Stimulated activated naive B cell treated with anti-CD40 and anti-IgM and Interleukin-4, amounts not matched to agents 10 μg/mL and 1 μg/mL and 100 μg/mL, for 72 hours (primary cell): ENCODE results near the gene BABAM2.
"Not testable (repeated sequence)": the region's sequence is repeated elsewhere in the genome, so short reads cannot be mapped to it uniquely, and the experiment has no call there.

ENCODE experiments used
- ATAC-seq, 2 donors: fragments of 150-1000 bp; cut with Tn5 transposase; replicated peaks; 2 replicates each; pipeline ENCODE4 v1.10.0; 2021; ENCODE audit warnings: moderate library complexity in 1 of 2
- DNase-seq: peaks from one replicate; pipeline ENCODE4 v3.0.0; 2021
- H3K27ac Mint-ChIP-seq: one replicate; pipeline ENCODE4 v1.8.0; 2022; ENCODE audit warnings: mild to moderate bottlenecking, mixed read lengths
- H3K27me3 Mint-ChIP-seq, 2 donors: one replicate each; pipeline ENCODE4 v1.8.0; 2022; ENCODE audit warnings: mixed read lengths in 2 of 2
- H3K36me3 Mint-ChIP-seq, 2 donors: one replicate each; pipeline ENCODE4 v1.8.0; 2022; ENCODE audit warnings: mixed read lengths in 2 of 2, mild to moderate bottlenecking in 1 of 2
- H3K4me1 Mint-ChIP-seq, 2 donors: one replicate each; pipeline ENCODE4 v1.8.0; 2022; ENCODE audit warnings: mixed read lengths in 2 of 2, mild to moderate bottlenecking in 1 of 2
- H3K4me3 Mint-ChIP-seq, 2 donors: one replicate each; pipeline ENCODE4 v1.8.0; 2022; ENCODE audit warnings: mild to moderate bottlenecking in 2 of 2, mixed read lengths in 2 of 2, moderate library complexity in 1 of 2
- H3K9me3 Mint-ChIP-seq, 2 donors: one replicate each; pipeline ENCODE4 v1.8.0; 2022; ENCODE audit warnings: mixed read lengths in 2 of 2, mild to moderate bottlenecking in 1 of 2

BABAM2 gene

DNA sequence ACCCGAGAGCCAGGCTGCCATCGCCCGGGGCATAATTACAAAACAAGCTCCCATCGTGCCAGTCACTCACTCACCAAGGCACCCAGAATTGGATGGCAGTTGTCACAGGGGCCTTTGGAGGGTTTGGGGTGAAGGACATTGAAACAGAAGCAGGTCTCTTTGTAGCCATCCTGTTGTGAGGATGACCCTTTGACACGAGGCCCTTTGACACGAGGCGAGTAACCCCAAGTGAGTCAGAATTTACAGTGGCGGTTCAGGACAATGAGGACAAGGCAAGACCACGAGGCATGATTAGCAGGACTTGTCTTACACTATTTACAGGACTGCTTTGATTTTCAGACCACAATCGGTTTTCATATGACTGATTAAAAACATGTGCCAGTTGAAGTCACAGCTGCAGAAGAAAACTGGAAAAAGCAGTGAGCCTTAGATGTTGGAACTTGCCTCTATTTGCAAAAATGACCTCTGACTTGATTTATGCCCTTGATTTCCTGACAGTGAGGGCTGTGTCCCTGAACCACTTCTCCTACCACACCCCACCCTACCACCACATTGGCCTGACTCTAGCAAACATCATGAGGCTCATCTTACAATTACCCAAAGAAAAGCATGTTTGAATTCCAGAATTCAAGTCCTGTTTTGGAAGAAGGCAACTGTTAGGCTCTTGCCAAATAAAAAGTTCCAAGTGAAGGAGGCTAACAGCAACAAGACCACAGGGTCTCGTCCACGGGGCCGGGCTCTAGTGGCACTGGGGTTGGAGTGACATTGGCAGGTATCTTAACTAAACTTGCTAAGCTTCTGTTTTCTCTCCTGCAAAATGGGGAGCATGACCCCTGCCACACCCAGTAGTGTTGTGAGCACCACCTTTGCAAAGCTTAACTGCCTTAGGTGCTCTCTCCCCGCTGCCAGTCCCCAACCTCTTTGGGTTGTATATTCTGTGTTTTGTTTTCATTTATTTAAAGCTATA, 437.7 kb downstream of the BABAM2 start:
- no peak for ATAC-seq
- H3K27ac Mint-ChIP-seq, result no peak overlapping the region

DNA sequence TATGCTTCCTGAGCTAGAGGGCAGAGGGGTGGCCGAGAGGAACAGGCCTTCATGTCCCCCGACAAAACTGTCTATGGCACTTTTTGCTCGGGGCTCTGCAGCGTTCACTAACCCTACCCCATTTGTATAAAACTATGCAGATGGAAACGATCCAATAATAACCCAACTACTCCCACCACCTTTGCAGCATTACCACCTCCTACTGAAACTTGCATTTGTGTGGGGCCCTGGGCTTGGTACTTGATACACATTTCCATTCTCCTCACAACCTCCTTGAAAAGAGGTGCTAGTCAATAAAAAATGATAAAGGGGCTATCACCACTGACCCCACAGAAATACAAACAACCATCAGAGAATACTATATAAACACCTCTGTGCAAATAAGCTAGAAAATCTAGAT, 438.7 kb downstream of the BABAM2 start:
- DNase-seq, result no peak
- no peaks in the 10 kb centered on the region for H3K27me3 Mint-ChIP-seq
- no peak overlapping the region for H3K27ac Mint-ChIP-seq
- H3K4me1 Mint-ChIP-seq, result peaks cover 15 to 16% of the 10 kb centered on the region in 2 donors
- H3K36me3 Mint-ChIP-seq, result peaks cover 16 to 37% of the 10 kb centered on the region in 2 donors
- no peak overlapping the region for H3K4me3 Mint-ChIP-seq
- no peak for ATAC-seq
- H3K9me3 Mint-ChIP-seq, result no peaks in the 10 kb centered on the region

More for the DNA sequence above, 437.7 kb downstream of the BABAM2 start:
- H3K4me1 Mint-ChIP-seq, result peaks cover 15% of the 10 kb centered on the region in 2 donors
- no peak overlapping the region for H3K4me3 Mint-ChIP-seq
- H3K36me3 Mint-ChIP-seq, result peaks cover 16 to 36% of the 10 kb centered on the region in 2 donors
- H3K27me3 Mint-ChIP-seq, result no peaks in the 10 kb centered on the region
- no peaks in the 10 kb centered on the region for H3K9me3 Mint-ChIP-seq
- DNase-seq, result no peak

DNA sequence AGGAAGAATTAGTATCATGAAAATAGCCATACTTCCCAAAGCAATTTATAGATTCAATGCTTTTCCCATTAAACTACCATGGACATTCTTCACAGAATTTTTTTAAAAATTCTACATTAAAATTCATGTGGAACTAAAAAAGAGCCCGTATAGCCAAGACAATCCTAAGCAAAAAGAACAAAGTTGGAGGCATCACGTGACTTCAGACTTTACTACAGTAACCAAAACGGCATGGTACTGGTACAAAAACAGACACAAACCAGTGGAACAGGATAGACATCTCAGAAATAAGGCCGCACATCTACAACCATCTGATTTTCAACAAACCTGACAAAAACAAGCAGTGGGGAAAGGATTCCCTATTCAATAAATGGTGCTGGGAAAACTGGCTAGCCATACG, 440.2 kb downstream of the BABAM2 start:
- DNase-seq, H3K9me3 Mint-ChIP-seq, ATAC-seq, H3K4me3 Mint-ChIP-seq, H3K27me3 Mint-ChIP-seq, H3K27ac Mint-ChIP-seq: not testable (repeated sequence)
- H3K4me1 Mint-ChIP-seq, result peaks cover 7 to 11% of the 10 kb centered on the region in 2 donors
- peaks cover 17 to 33% of the 10 kb centered on the region in 2 donors for H3K36me3 Mint-ChIP-seq

DNA sequence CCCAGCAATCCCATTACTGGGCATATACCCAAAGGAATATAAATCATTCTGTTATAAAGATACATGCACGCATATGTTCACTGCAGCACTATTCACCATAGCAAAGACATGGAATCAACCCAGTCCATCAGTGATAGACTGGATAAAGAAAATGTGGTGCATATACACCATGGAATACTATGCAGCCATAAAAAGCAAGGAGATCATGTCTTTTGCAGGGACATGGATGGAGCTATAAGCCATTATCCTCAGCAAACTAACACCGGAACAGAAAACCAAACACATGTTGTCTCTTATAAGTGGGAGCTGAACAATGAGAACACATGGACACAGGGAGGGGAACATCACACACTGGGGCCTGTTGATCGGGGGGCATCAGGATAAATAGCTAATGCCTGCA, 441.3 kb downstream of the BABAM2 start:
- H3K36me3 Mint-ChIP-seq, result peaks cover 17 to 33% of the 10 kb centered on the region in 2 donors
- H3K27ac Mint-ChIP-seq, ATAC-seq, DNase-seq, H3K9me3 Mint-ChIP-seq, H3K4me1 Mint-ChIP-seq, H3K27me3 Mint-ChIP-seq, H3K4me3 Mint-ChIP-seq: not testable (repeated sequence)

DNA sequence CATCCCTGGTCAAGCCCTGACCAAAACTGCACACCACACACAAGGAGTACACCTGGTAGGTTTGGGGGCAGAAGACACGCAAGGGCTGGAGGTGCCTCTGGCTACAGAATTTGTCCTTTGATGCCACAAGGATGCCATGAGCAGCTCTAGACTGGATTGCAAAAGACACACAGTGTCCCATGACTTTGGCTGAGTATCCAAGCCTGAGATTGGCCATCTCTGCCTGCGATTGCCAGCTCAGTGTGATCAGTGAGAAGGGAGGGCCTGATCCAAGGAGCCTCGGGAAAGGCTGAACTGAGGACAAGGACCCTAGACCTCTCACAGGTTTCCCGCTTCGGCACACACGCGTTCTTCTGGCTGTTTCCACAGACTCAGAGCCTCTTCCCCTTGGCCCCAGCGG, 442.2 kb downstream of the BABAM2 start:
- H3K27ac Mint-ChIP-seq, result no peak overlapping the region
- H3K4me1 Mint-ChIP-seq, result peaks cover 0 to 4% of the 10 kb centered on the region in 2 donors
- H3K9me3 Mint-ChIP-seq, result no peaks in the 10 kb centered on the region
- H3K36me3 Mint-ChIP-seq, result peaks cover 19 to 30% of the 10 kb centered on the region in 2 donors
- no peak overlapping the region for H3K4me3 Mint-ChIP-seq
- no peak for DNase-seq
- ATAC-seq, result no peak
- no peaks in the 10 kb centered on the region for H3K27me3 Mint-ChIP-seq

DNA sequence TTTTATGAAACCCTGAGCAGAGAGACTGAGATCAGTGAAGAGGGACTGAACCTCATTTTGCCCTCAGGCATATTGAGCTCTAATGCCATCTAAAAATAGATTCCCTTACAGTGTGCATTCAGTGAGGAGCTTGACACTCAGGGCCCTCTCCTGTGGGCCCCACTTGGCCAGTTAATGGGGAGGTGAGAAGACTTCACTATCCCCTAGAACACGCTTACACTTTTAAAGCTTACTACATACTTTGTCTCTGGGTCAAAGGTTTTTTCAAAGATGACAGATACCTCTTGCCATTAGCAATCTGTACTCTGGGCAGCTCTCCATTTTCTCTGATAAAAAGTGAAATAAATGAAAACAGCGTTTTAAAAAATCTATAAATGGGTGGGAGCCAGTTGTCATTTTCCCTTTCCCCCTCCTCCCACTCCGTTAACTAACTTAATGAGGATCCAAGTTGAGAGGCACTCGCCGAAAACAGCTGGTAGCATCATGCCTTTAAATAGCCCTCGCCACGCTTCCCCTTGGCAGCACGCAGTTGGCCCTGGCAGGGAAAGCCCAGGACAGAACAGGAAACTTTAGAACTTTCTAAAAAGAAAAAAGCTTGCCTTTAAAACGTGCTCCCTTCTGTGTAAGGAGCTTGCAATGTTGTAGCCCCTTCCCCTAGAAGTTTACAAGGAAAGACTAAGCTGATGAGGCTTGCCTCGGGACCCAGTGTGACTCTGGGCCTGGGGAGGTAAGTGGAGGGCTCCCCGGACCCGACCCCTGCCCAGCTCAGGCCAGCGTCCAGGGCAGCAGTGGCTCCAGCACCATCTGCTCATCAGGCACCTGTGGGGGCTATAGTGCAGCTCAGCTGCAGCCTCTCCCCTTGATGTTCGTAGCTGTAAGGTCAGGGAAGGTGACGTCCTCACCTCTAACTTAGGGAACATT, 443.3 kb downstream of the BABAM2 start:
- peak; percentile 53 to 80 for ATAC-seq

DNA sequence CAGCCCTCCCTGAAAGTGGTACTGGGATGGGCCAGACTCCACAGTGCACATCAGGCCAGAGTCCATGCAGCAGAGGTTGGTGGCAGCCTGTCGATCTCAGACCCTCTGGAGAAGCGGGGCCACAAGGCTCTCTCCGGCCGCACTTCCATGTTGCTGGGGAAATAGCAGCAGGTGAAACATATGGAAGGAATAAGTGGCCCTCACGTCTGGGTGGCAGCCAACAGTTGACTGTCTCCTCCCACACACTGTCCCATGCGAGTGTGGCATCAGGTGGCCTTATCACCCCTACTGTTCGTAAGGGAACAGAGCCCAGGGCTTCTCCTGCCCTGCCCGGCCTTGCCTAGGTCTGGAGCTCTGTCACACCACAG, 444.0 kb downstream of the BABAM2 start:
- no peaks in the 10 kb centered on the region for H3K27me3 Mint-ChIP-seq
- ATAC-seq, result no peak
- peaks cover 0 to 4% of the 10 kb centered on the region in 2 donors for H3K4me1 Mint-ChIP-seq
- H3K27ac Mint-ChIP-seq, result peak overlapping the region; percentile 70
- H3K9me3 Mint-ChIP-seq, result no peaks in the 10 kb centered on the region
- peaks cover 16 to 28% of the 10 kb centered on the region in 2 donors for H3K36me3 Mint-ChIP-seq
- no peak for DNase-seq
- no peak overlapping the region for H3K4me3 Mint-ChIP-seq

More for the DNA sequence above, 443.3 kb downstream of the BABAM2 start:
- H3K36me3 Mint-ChIP-seq, result peaks cover 17 to 29% of the 10 kb centered on the region in 2 donors
- H3K27ac Mint-ChIP-seq, result peak overlapping the region; percentile 51
- H3K9me3 Mint-ChIP-seq, result no peaks in the 10 kb centered on the region
- H3K27me3 Mint-ChIP-seq, result no peaks in the 10 kb centered on the region
- H3K4me3 Mint-ChIP-seq, result no peak overlapping the region
- H3K4me1 Mint-ChIP-seq, result peaks cover 0 to 4% of the 10 kb centered on the region in 2 donors
- DNase-seq, result no peak

DNA sequence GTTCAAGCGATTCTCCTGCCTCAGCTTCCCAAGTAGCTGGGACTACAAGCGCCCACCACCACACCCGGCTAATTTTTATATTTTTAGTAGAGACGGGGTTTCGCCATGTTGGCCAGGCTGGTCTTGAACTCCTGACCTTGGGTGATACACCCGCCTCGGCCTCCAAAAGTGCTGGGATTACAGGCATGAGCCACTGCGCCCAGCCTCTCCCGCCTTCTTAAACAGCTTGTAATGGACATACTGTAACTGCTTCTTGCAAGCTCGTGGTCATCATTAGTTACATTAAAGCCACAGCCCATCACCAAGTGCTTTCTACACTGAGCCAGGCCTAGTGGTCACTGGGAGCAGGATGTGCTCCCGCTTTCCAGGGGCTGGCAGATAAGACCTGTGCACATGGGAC, 444.7 kb downstream of the BABAM2 start:
- not testable (repeated sequence) for H3K4me1 Mint-ChIP-seq, H3K27me3 Mint-ChIP-seq, H3K27ac Mint-ChIP-seq, H3K4me3 Mint-ChIP-seq, ATAC-seq, DNase-seq, H3K9me3 Mint-ChIP-seq
- H3K36me3 Mint-ChIP-seq, result peaks cover 12 to 22% of the 10 kb centered on the region in 2 donors

DNA sequence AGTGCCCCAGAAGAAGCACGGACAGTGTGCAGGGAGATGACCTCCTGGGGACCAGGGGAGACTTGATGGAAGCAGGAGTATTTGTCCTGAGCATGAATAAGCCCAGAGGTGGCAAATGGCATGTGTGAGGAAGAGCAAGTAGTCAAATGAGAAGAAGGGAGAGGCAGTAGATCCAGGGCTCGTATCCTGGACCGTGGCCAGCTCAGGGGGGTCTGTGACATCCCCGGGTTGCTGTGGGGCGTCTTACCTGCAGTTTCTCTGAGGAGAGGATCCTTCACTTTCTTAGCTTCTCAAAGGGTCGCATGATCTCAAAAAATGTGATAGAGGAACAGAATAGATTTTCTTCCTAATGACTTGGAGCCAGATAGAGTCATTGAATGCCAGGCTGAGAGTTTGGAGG, 445.1 kb downstream of the BABAM2 start:
- ATAC-seq, result no peak
- peaks cover 12 to 18% of the 10 kb centered on the region in 2 donors for H3K36me3 Mint-ChIP-seq
- H3K27me3 Mint-ChIP-seq, result no peaks in the 10 kb centered on the region
- DNase-seq, result no peak
- H3K4me1 Mint-ChIP-seq, result peaks cover 0 to 4% of the 10 kb centered on the region in 2 donors
- no peaks in the 10 kb centered on the region for H3K9me3 Mint-ChIP-seq
- H3K4me3 Mint-ChIP-seq, result no peak overlapping the region
- no peak overlapping the region for H3K27ac Mint-ChIP-seq

DNA sequence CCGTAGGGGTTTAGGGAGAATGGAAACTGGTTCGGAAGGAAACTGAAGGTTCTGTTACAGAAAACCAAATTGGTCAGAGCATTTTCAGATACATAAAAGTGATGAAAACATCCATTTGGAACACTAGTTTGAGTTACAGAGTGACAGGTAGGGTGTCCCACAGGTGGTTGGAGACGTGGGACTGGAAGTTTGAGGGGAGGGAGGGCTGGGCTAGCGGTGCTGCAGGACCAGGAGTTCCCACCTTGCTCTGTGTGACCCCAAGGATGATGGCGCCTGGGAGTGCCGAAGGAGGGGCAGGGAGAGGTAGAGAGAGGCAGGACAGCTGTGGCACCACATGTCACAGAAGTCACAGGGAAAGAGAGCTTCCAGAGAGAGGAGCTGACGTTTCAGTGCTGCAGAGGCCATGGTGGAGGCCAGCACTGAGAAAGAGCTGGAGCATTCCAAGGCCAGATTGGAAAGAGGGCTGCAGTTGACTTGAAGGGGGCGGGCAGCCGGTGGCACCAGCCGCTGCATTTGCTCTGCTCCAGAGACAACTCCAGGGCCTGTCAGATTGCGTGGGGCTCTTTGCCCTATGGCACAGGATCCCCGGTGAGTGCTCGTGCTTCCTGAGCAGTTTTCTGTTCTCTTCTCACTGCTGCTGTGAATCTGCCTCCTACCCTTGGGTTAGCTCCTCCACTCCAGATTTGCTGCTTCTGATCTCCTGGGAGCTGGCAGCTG, 445.9 kb downstream of the BABAM2 start:
- peaks cover 0 to 4% of the 10 kb centered on the region in 2 donors for H3K4me1 Mint-ChIP-seq
- H3K9me3 Mint-ChIP-seq, result no peaks in the 10 kb centered on the region
- no peak overlapping the region for H3K4me3 Mint-ChIP-seq
- peaks cover 12 to 17% of the 10 kb centered on the region in 2 donors for H3K36me3 Mint-ChIP-seq
- H3K27me3 Mint-ChIP-seq, result no peaks in the 10 kb centered on the region
- DNase-seq (no peak), ATAC-seq (no peak)
- no peak overlapping the region for H3K27ac Mint-ChIP-seq

DNA sequence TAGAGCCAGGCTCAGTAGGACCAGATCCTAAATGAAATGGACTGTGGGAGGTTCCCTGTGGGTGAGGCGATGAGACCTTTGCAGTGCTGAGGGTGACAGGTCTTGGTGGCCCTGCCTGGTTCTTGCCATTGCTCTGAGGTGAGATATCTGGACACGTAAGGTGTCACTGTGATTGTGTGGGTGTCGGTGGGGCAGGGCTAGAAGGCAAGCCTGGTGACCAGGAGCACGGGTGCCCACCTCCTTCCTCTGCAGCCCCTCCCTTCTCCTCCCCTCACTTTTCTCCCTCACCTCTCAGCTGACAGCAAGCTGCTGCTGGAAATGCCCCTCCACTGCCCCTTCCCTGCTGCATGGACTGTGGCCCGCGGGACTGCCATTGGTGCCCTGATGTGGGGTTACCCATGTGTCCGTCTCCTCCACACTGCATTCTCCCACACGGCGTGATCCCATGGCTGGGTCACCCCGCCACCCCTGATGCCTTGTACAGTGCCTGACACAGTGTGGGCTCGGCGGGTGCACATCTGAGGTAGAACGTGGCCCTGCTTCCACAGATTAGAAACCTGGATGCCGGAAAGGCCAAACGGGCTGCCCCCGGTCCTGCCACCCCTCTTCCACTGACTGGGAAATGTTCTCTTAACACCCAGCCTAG, 446.6 kb downstream of the BABAM2 start:
- Mint-ChIP-seq H3K9me3 (no peaks in the 10 kb centered on the region), H3K27ac (no peak overlapping the region), H3K4me1 (peaks cover 0 to 4% of the 10 kb centered on the region in 2 donors), H3K36me3 (peaks cover 12 to 17% of the 10 kb centered on the region in 2 donors), H3K4me3 (no peak overlapping the region), H3K27me3 (no peaks in the 10 kb centered on the region)
- ATAC-seq (no peak), DNase-seq (no peak)

DNA sequence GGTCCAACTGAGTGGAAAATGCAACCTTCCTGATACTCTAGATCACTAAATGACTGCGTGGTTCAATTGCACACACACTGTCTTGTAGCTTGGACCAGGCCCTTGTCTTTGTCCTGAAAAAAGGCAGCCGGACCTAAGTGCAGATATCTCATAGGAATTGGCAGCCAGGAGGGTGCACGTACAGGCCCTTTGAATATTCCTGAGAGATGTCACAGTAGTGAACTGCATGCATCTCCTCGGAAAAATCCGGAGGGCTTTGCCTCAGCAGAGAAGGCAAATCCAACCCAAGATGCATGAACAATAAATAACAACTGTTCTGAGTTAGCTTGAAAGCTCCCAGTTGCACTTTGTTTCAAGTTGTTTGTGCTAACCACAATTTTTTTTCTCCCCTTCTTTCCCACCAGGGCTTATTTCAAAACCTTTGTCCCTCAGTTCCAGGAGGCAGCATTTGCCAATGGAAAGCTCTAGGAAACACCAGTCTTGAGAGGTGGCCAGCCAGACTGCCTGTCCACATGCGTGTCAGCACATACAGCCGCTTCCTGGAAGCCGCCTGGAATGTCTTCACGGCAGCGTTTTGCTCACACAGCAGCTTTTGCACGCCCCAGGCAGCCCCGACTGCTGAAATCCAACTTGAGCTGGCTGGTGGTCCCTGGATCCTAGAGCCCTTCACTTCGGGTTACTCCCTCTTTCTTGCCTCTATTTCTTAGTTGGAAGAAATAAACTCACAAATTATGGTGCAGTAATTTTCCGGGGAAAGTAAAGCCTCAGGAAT, 447.7 kb downstream of the BABAM2 start:
- H3K36me3 Mint-ChIP-seq, result peaks cover 12% of the 10 kb centered on the region in 2 donors
- peaks cover 4 to 10% of the 10 kb centered on the region in 2 donors for H3K4me1 Mint-ChIP-seq
- peak overlapping the region; percentile 69 for H3K27ac Mint-ChIP-seq
- H3K4me3 Mint-ChIP-seq, result no peak overlapping the region
- no peak for DNase-seq
- H3K27me3 Mint-ChIP-seq, result no peaks in the 10 kb centered on the region
- ATAC-seq, result no peak
- no peaks in the 10 kb centered on the region for H3K9me3 Mint-ChIP-seq

DNA sequence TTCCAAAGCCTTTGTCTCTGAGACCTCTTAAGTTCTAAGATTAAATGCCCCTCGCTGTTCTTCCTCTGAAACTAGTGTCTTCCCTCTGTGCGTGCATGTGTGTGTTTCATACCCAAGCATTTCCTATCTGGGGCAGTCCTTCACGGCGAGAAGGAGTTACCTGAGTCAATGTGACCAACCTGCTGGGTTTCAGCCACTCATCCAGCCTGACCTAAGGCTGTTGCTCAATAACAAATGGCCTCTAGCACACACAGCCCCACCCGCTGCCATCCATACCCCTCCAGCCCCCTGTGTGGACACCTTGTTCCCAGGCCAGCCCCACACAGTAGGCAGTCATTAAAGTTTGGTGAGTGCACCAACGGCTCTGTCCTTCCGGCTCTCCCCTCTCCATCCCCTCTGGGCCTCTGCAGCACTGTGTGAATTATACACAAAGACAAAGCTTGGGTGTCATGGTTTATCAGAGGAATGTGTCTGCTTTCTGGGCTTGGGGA, 448.3 kb downstream of the BABAM2 start:
- no peaks in the 10 kb centered on the region for H3K27me3 Mint-ChIP-seq
- no peak overlapping the region for H3K4me3 Mint-ChIP-seq
- peaks cover 11 to 12% of the 10 kb centered on the region in 2 donors for H3K36me3 Mint-ChIP-seq
- H3K4me1 Mint-ChIP-seq, result peaks cover 2 to 13% of the 10 kb centered on the region in 2 donors
- H3K9me3 Mint-ChIP-seq, result no peaks in the 10 kb centered on the region
- no peak overlapping the region for H3K27ac Mint-ChIP-seq
- no peak for ATAC-seq
- no peak for DNase-seq
